HG02852 (cell line): ENCODE results near the gene SERPING1.

Experiments used
- ATAC-seq: cut with Tn5 transposase; IDR thresholded peaks from one replicate; pipeline ENCODE4 v1.9.1; 2021; ENCODE audit warnings: mild to moderate bottlenecking, moderate library complexity; ENCODE audit not compliant: unreplicated experiment

SERPING1 gene

DNA sequence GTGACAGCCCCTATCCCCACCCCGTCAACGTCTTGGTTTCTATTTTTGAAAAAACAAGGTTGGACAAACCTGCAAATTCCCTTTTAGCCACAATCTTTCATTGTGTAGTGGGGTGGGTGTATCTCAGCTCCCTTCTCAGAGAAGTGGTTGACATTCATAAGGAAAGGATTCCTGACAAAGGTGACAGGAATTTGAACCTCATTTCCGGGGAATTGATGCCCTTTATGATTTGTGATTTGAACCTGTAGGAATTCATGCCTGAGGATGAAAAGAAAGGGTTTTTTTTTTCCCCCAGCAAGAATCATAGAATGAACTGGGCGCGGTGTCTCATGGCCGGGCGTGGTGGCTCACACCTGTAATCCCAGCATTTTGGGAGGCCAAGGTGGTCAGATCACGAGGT, 37.8 kb downstream of the SERPING1 start:
- ATAC-seq, result no peak

DNA sequence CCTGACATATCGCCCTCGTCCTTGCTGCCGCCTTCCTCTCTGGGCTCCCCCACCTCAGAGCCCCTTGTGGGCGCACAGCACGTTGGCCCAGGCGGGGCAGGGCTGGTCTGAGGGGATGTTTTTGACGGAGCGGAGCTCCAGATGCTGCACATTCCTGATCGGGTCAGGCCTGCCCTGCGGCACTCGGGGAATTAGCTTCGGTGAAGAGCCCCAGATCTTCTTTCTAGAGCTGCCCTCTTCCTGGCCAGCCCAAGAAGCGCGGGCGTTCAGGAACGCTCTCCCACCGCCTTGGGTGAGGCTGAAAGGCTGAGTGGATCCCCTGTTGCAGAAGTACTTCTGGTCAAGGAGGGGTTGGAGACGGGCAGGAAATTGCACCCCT, 40.1 kb downstream of the SERPING1 start:
- ATAC-seq, result no peak

DNA sequence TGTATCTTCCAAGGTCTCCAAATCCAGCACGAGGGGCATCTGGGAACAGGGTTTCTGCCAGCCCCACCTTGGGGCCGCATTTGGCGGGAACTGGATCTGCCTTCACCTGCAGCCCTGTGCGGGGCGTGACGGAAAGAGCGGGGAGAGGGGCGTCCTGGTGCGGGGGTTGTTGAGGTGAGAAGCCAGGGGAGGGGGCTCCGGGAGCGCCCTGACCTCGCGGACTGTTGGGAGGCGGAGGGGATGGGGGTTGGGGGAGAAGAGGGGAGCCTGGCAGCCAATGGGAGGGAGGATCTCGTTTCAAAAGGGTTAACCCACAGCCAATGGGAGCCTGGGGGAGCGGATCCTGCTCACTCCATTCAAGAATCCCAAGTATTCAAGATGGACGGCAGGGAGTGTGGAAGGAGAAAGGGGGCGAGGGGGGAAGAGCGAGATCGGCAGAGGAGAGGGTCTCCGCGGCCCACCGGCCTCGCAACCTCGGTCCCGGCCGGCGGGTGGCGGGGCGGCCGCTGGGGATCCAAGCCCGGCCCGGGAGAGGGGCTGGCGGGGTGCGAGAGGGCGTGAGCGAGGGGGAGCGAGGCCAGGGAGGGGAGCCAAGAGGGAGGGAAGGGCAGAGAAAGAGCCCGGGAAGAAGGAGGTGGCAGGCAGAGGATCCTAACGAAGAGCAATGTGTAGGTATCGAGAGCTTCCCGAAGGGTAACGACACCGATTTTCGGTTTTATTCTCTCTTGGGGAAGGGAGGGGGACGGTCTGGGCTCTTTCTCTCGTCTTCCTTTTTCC, 40.7 kb downstream of the SERPING1 start:
- peak; percentile 43 for ATAC-seq

DNA sequence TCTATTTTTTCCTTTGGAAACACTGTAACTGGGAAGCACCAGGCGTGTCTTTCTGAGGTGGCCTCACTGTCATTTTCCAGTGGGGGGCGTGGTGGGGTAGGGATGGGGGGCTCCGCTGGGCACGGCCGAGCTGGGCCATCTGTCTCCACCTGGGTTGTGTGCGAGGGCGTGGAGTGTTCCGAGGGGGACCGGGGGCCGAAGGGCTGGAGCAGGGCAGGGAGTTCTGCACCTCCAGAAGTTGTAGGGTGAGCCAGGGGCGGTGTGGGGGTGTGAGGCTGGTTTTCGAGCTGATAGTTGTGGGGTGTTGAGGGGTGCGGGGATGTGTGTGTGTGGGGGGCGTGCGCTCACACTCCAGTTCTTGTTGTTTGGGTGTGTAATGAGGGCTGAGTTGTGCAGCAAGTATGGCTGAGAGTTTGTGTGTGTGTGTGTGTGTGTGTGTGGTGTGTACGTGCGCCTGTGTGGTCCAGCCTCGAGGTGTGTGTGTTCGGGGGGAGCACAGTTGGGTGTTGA, 41.4 kb downstream of the SERPING1 start:
- no peak for ATAC-seq

DNA sequence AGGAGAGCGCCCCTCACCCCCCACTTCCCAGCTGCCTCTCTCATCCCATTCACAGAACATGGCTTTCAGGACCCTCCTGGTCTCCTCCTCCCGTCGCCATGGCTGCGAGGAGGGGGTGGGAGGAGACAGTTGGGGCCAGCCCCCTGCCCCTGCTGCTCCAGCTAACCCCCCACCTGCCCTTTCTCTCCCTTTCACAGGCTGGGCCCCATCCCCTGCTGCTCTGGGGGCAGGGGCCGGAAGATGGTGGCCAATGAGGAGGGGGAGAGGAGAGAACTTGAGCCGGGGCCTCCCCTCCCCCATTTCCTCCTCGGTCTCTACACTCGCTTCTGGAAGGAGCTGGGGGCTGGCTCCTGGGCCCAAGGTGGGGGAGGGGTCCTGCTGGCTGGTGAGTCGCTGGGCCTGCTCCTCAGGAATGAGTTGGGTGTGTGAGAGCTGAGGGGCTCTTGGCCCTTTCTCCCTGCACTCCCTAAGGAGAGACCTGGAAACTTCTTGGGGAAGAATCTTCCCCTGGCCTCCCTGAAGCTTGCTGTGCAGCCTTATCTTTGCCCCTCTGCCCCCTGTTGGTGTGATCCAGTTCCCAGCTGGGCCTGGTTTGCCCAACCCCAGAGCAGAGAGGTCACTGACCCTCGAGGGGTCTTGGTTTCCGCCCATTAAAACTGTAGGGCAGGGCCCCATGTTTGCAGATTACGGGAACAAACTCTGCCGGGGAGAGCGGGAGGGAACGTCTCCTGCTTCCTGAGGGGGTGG, 42.0 kb downstream of the SERPING1 start:
- no peak for ATAC-seq

DNA sequence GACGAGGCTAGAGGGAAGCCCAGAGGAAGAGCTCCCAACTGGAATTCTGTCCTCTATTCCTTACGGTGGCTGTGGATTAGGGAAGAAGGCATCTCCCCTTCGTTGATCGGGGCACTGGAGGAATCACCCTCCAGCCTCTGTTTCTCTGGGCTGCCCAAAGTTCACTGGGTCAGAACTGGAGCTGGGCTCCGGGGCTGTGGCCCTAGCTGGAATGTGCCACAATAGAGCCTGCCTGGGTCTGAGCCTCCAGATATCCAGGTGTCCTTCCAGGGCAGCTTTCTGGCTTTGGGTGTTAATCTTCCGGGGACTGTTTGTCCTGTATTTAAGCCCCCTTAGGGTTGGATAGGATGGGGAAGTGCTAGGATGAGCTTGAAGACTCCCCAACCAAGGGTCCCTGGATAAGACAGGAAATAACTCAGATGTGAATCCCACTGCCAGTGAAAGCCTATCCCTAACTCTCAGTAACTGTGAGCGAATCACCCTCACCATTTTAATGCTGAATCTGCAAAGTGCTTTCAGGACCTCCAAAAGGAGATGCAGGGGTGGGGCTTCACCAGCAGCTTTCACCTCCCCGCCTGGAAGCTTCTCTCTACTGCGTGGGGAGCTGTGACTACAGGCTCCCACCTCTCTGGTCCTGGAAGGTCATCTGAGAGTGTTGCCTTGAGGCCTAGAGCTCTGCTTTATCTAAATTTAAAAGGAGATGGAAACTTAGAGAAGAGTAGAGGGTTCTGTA, 42.7 kb downstream of the SERPING1 start:
- no peak for ATAC-seq

DNA sequence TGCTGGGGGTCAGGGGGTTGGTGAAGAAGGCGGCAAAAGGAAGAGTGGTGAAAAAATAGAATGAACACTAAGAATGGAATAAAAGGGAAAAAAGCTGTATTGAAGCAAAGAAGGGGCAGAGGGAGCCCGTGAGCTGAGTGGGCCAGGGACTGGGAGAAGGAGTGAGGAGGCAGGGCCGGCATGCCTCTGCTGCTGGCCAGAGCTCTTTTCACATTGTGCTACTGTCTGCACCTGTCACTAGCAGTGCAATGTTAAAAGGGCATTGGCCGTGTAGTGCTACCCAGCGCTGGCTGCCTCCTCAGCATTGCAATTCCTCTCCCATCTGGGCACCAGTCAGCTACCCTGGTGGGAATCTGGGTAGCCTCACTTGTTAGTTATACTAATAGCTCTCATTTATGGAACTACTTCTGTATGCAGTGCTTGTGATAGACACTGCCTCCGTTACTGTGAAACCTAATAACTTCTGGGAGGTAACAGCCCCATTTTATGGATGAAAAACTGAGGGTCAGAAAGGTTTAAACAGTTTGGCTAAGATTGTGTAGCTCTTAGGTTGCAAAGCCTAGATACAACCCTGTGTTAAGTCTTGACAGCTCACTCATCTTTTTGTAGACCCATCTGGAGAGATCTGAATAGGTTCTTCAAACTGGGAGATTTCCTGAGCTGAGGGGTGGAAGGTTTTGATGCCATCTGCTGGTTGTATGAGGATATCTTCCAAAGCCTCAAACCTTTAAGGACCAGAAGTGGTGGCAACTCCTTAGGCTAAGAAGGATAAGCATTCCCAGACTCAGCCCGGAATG, 43.7 kb downstream of the SERPING1 start:
- ATAC-seq, result peak; percentile 36

DNA sequence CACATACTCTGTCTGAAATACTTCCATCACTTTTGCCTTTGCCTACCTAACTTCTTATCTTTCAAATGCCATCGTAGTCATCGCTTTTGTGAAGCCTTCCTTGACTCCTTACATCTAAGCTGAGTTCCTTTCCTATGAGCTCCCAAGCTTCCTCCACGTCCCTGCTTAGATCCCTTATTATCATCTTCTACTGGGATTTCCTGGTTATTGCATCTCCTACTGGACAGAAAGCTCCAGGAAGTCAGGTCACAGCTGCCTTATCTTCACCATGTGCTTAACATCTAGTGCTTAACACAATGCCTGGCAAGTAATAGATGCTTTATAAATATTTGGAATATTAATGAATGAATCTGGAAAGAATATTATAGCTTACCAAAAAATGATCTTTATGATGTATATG, 46.3 kb downstream of the SERPING1 start:
- no peak for ATAC-seq

DNA sequence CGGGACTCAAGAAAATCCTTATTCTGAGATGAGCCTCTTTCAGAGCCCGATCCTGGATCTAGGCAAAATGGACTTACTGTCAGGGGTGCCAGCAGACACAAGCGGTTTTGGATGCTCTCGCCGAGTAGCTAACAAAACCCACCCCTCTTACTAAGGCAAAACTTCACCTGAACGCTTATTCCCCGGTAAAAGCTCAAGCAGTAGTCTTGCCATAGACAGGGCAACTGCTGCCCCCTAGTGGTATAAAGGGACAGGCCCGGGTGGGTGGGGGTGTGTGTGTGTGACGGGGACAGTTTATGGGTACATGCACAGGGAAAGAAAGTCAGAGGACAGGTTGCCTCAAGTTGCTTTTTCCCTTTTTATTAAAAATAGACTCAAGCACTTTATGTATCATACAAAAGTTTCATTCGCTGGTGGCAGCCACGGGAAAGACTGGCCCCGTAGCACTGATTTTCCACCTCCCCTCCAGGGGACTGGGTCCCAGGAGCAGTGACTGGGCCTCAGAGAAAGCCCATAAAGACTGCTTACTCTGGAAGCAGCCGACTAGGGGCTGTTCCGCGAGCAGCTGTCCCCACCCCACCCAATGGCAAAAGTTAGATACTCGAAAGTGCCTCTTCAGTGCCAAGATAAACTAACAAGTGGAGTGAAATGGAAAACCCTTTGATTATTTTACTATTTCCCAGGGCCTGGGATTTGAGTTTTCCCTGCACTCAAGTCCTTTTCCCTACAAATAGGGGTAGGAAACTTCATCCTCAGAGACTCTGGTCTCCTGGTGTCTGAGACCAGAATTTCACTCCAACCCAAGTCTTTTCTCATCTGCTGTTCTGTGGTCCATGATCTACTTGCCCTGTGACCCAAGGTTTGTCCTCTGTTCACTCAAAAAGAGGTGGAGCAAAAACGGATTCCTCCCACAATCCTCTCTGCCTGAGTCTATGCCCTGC, 47.5 kb downstream of the SERPING1 start:
- no peak for ATAC-seq

DNA sequence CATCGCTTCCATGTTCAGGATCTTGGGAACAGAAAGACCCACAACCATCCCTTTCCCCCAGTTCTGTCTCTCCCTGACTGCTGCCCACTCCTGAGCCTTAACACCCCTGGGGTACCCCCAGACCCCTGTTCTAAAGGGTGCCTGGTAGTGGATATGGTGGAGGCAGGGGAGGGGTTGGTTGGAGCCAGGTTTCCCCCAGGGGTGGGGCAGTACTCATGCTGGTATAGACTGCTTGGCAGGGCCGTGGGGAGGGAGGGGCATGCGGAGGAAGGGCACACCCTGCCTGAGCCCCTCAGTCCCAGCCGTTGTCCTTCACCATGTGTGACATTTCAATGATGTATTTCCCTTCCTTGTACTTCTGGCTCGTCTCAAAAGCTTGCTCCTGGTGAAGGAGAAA, 48.2 kb downstream of the SERPING1 start:
- no peak for ATAC-seq

DNA sequence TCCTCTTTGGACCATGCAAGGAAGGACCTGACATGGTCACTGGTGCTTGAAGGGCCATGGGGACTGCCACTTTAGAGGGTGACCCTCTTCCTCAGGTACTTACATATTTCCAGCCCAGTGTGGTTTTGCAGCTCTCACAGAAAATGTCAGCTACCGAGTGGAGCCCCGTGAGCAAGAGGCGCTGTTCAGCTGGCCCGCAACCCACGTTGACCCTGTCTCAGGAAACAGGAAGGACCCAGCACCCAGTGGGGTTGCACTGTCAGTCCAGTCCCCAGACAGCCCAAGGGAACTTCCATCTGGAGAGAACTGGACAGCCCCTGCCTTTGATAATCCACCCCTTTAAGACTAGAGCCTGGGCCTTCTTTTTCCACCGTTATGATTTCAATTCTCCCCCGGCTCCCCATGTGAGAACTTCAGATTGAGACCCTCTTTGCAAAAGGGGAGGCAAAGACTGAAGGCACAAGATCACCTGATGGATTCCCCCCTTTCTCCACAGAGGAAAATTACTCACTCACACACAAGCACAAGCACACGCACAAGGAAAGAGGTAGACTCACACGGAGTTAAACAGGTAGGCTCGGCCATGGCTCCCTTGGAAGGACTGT, 48.8 kb downstream of the SERPING1 start:
- no peak for ATAC-seq

DNA sequence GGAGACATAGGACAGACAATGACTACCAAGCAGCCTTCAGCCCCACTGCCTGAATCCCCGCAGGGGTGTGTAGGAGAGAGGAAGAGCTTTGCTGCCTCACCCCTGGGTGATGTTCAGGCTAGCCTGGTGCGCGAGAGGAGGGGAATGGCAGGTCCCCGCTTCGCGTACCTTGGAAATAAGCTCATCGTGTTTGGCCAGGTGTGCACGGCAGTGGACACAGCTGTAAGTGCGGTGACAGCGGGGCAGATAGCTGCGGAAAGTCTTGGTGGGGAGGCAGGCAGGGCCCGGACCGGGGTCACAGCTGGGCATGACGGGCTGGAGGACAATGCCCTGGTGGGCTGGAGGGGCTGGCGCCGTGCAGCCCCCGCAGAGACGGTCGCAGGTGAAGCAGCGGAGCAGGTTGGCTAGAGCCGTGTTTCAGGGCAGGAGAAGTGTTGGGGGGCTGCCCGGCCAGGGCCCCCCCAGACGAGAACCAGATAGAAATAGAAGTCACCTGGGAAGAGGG, 49.4 kb downstream of the SERPING1 start:
- no peak for ATAC-seq

DNA sequence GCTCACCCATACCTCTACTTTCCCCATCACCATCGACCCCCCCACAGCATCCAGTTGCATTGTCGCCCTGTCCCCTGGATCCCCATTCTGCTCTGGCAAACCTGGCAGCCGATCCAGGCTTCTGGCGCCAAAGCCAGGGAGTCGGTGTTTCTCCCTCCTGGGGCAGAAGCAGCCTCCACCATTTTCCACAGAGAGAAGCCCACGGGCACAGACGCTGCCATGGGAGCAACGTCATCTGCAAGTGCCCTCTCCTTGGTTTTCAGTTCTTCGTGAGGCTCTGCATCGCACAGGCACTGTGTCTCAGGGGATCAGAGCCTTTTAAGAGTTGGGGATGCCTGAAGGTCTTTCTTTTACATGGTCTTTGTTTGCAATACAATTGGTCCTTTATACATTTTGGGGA, 49.9 kb downstream of the SERPING1 start:
- no peak for ATAC-seq

DNA sequence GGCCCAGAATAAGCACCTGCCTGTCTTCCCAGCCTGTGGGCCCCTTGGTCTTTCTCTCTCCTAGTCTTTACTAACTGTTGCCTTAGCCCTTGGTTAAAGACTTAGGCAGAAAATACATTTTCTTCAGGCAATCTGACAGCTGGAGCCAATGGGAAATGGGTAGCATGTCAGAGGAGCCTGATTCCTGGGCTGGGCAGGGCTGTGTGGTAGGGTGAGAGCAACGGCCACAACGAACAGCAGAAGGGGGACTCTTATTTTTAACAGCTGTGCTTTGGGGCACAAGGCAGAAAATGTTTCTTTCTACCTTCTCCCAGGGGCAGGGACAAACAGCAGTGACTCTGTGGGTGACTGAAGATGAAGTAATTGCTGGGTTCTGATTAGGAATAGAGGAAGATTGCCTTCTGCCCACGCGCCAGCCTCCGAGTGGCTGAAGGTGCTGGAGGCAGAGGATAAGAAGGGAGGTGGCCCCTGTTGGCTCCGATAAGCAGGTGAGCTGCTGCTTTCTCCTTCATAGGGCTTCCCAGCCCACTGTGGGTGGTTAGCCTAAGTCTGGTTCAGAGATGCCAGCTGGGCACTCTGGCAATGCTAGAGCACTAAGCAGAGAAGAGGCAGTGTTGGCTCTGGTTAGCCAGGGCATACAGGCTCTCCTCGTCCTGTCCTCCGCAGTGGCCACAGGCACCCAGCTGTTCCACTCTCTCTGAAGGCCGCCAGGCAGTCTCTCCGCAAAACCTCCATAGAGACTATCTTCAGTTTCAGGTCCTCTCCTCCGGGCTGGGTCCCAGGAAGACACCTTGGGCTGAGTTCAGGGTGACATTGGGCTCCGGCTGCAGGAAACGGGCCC, 50.7 kb downstream of the SERPING1 start:
- no peak for ATAC-seq

DNA sequence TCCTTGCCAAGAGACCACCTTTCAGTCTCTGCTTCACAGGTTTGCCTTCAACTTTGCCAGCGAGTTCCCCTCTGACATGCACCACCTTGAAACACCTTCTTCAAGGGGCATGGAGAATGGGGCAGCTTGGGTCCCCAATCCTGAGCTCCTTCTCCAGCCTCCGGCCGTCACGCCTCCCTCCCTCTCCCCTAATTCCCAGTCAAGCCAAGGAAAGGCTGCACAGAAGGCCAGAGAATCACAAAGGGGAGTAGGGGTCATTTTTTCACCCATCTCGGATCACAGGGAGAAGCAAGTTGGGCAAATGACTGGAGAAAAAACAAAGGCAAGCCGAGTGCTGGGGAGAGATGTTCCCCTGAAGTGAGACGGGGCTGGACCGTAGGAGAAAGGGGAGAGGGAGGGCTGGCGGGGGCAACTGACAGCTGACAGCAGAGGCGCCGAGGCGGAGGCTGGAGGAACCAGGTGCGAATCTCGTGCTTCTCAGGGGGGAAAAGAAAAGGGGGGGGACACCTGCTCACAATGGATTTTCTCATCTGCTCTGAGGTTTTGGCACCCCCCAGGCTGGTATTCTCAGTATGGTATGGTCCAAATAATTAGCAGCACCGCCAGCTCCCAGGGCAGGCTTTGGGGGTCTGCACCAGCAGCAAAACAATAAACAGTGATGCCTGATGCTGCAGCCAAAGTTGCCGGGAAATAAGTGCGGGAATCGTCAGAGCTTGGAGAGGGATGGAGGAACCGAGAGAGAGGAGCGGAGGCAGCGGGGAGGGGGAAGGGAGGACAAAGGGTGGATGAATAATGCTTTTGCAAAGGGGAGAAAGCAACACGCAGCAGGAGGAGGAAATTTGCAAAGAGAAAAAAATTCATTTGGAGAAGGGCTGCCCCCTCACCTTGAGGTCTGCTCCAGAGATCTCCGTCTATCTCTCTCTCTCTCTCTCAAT, 51.6 kb downstream of the SERPING1 start:
- ATAC-seq, result no peak

DNA sequence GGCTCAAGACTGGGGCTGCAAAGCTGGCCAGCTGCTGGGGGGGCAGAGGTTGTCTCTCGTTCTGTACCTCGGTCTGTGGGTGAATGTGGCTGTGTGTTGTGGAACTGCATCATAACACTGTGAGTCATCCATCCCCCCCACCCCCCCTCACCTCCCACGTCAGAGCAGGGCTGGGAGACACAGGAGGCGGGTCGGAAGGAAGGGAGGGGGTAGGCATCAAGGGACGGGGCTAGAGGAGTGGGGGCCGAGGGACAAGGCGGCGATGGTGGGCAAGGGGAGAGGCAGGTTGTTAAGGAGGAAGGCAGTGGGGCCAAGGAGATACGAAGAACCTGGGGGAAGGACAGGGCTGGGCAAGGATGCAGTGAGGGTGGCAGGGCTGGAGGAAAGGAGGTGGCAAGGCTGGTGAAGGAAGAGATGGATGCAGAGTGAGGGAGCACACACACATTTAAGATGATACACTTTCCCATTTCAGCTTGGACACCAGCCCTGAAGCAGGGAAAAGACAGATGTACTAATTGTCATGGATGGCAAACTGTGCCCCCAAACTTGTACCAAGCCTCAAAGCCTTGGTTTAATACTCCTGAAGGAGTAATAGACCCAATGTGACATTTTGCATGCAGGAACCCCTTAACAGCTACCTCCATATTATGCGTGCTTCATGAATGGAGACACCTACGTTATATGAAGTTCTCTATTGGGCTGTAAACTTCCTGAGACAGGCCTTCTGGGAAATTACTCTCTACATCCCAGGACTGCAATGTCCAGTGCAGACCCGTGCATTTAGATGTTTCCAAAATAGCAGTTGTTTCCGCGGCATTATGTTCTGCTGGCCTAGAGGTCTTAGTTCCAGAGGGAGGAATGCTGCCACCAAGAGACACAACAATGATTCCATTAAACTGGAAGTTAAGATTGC, 52.6 kb downstream of the SERPING1 start, which contains the start of gene YPEL4:
Gene YPEL4, minus strand, starts transcription at position 87 of the 913 bp plus-strand sequence. CDS start 2,805 bp downstream, outside the sequence.
- no peak for ATAC-seq
